Prostate gland (tissue), 2 donors: Measurements from ENCODE around the gene HIPK3. TPM values are rescaled to one million over a fixed set of nuclear protein-coding genes. Genes with fewer than 3 reads are reported as not detected.

Source experiments
- DNase-seq: peaks from one replicate; pipeline ENCODE4 v3.0.0-alpha.2; 2019; ENCODE audit warnings: low spot score
- H3K27ac ChIP-seq, 2 donors: fragments of 200-600 bp; sonication (generic); 2 replicates each; pipeline ENCODE4 v1.5.1; 2017 to 2019
- H3K27me3 ChIP-seq: fragments of 200-600 bp; sonication (generic); replicated peaks from 2 replicates; pipeline ENCODE4 v1.5.1; 2019; ENCODE audit not compliant: insufficient read depth
- H3K36me3 ChIP-seq, 2 donors: fragments of 200-600 bp; sonication (generic); 1 replicate in 1 of 2; 2 replicates in 1 of 2; pipeline versions ENCODE4 v1.5.1 to v1.8.1; 2017 to 2019
- H3K4me1 ChIP-seq: fragments of 200-600 bp; sonication (generic); replicated peaks from 2 replicates; pipeline ENCODE4 v1.5.1; 2019
- H3K4me3 ChIP-seq, 2 donors: fragments of 200-600 bp; sonication (generic); 2 replicates each; pipeline ENCODE4 v1.5.1; 2017 to 2019
- H3K9me3 ChIP-seq: fragments of 200-600 bp; sonication (generic); 2 replicates; pipeline ENCODE4 v1.5.1; 2017
- POLR2A ChIP-seq: fragments of 450-650 bp; IDR thresholded peaks from one replicate; pipeline ENCODE4 v1.6.1; 2016; ENCODE audit warnings: antibody characterized with exemption, mild to moderate bottlenecking
- POLR2AphosphoS5 ChIP-seq: sonication (generic); formaldehyde crosslinking; IDR thresholded peaks from one replicate; pipeline ENCODE4 v1.6.1; 2017; ENCODE audit warnings: antibody characterized with exemption
- WGBS: methylation state at CpG from one replicate; pipeline ENCODE4 v1.1.5; 2018; 5-methylcytosine and 5-hydroxymethylcytosine counted together
- intact Hi-C: fragments of 100-400 bp; cut with DNase I; formaldehyde crosslinking; loops from one replicate; pipeline ENCODE4 v1.14.2; 2022
- total RNA-seq, 2 donors: library from RNA; depleted of rRNA; stranded (reverse); fragments of >200 nt; gene quantifications; one replicate each; pipeline ENCODE4 v1.1.0, GENCODE V29; 2016
- TF ChIP-seq, protein P1 (sequence below), 4 experiments: fragments of 200-600 bp in 2 of 4; fragments of 450-650 bp in 2 of 4; sonication (generic) in 2 of 4; IDR thresholded peaks; 1 replicate in 3 of 4; 2 replicates in 1 of 4; pipeline ENCODE4 v1.5.1; 2016 to 2019; ENCODE audit warnings: antibody characterized with exemption in 4 of 4, mild to moderate bottlenecking in 2 of 4, moderate library complexity in 2 of 4

HIPK3 gene
- total RNA-seq, 2 donors from 2014 or later, result 90.4 to 97.2 TPM

DNA sequence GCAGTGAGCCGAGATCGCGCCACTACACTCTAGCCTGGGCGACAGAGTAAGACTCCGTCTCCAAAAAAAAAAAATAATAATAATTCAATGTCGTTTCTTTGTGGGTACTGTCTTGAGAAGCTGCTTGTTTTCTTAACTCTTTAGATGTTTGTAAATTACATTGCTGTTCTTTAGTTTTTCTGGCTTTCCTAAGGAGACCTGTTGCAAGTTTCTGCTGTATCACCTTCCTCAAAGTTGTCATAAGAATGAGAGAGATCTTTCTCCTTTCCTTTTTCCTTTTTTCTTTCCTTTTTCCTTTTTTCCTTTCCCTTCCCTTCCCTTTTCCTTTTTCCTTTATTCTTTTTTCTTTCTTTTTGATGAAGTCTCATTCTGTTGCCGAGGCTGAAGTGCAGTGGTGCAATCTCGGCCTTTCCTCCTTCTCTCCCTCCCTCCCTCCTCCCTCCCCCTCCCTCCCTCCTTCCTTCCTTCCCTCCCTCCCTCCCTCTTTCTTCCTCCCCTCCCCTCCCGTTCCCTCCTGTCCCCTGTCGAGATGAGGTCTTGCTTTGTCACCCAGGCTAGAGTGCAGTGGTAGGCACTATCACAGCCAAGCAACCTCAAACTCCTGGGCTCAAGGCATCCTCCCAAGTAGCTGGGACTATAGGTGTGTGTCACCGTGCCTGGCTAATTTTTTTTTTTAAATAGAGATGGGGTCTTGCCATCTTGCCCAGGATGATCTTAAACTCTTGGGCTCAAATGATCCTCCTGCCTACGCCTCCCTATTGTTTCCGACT is 15.3 kb downstream of the HIPK3 start:
- no peaks in the 10 kb centered on the region for H3K36me3 ChIP-seq
- no peak for DNase-seq
- TF ChIP-seq POLR2AphosphoS5, result no peak
- TF ChIP-seq, protein P1, sequence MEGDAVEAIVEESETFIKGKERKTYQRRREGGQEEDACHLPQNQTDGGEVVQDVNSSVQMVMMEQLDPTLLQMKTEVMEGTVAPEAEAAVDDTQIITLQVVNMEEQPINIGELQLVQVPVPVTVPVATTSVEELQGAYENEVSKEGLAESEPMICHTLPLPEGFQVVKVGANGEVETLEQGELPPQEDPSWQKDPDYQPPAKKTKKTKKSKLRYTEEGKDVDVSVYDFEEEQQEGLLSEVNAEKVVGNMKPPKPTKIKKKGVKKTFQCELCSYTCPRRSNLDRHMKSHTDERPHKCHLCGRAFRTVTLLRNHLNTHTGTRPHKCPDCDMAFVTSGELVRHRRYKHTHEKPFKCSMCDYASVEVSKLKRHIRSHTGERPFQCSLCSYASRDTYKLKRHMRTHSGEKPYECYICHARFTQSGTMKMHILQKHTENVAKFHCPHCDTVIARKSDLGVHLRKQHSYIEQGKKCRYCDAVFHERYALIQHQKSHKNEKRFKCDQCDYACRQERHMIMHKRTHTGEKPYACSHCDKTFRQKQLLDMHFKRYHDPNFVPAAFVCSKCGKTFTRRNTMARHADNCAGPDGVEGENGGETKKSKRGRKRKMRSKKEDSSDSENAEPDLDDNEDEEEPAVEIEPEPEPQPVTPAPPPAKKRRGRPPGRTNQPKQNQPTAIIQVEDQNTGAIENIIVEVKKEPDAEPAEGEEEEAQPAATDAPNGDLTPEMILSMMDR (IDR thresholded peaks at IDR 0.05), result no peak
- intact Hi-C loops, result no loop called here
- H3K27ac ChIP-seq, result no peak overlapping the region
- 92% methylated on average over 13 of the region's 13 CpGs for WGBS
- no peaks in the 10 kb centered on the region for H3K27me3 ChIP-seq
- H3K9me3 ChIP-seq, result no peaks in the 10 kb centered on the region
- no peak overlapping the region for H3K4me3 ChIP-seq
- H3K4me1 ChIP-seq, result peaks cover 3% of the 10 kb centered on the region

DNA sequence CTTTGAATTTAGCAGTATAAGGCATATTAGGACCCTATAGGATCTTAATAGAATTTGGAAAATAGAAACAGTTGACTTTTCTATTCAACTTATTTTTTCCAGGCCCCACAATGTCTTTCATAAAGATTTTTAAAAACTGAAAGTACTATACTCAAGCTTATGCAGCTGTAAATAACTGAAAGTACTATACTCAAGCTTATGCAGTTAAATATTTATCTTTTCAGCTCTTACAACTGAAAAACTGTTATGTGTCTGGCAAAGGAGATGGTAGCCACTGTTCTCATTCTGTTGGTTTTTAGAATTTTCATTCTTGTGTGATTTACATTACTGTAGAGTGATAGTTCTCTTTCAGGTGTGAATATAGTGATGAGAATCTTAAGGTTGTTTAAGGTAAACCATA is 16.5 kb downstream of the HIPK3 start:
- Histone ChIP-seq H3K36me3 (no peaks in the 10 kb centered on the region), H3K4me1 (peaks cover 3% of the 10 kb centered on the region), H3K4me3 (no peak overlapping the region), H3K27me3 (no peaks in the 10 kb centered on the region), H3K27ac (no peak overlapping the region), H3K9me3 (no peaks in the 10 kb centered on the region)
- intact Hi-C loops, result no loop called here
- TF ChIP-seq, protein P1 (IDR thresholded peaks at IDR 0.05), result no peak
- TF ChIP-seq POLR2AphosphoS5 (no peak), POLR2A (no peak)
- DNase-seq, result no peak

DNA sequence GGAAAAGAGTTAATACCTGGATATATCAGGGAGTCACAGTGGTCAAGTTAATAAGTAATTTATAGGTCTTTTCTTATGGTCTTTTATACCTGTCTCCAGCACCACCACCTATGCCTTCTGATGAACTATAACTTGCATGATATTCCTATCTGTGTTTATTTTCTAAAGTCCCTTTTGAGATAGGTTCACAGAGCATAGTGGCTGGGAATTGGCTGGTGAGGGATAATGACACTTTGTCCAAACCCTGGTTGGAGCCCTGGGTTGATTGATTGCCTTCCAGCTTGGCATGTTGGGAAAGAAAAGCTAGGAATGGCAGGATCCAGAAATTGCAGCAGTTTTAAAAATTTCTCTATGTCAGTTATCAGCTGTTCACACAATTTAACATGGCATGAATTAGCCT is 23.2 kb downstream of the HIPK3 start:
- TF ChIP-seq POLR2AphosphoS5 (no peak), POLR2A (no peak)
- TF ChIP-seq, protein P1 (IDR thresholded peaks at IDR 0.05), result no peak
- H3K27ac ChIP-seq, result no peak overlapping the region
- H3K4me3 ChIP-seq, result no peak overlapping the region
- DNase-seq, result no peak
- H3K36me3 ChIP-seq, result no peaks in the 10 kb centered on the region
- no peaks in the 10 kb centered on the region for H3K9me3 ChIP-seq
- no peaks in the 10 kb centered on the region for H3K27me3 ChIP-seq
- intact Hi-C loops, result no loop called here
- H3K4me1 ChIP-seq, result no peaks in the 10 kb centered on the region

DNA sequence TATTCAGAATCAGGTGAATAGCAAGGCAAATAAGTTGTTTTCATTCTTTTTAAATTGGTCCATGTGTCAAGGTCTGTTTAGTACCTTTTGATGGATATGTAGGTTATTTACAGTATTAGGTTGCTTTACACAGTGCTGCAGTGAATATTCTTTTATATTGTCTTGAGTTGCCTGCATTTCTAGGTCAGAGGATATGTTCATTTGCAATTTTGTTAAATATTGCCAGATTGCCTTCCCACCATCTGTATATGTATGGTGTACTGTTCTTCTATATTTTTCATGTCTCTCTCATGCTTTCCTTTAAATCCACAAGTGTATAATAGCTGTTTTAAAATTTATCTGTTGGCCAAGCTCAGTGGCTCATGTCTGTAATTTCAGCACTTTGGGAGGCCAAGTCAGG is 24.6 kb downstream of the HIPK3 start:
- H3K9me3 ChIP-seq, result no peaks in the 10 kb centered on the region
- no peaks in the 10 kb centered on the region for H3K4me1 ChIP-seq

DNA sequence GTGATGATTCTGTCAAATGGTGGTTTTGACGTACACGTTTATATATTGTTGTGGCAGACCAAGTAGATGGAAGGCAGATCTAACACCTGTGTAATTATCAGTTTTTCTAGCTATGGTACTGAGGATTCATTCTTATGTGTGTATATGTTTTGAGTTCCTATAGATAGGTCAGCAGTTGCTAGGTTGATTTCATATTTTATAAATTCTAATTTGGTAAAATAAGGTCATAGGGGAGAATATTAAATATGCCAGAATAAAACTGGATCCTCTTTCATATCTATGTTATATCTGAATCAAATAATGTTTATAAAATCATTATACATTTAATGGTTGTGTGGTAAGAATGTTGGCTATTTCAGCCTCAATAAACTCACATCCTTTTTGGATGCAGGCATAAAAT is 27.6 kb downstream of the HIPK3 start:
- WGBS, result 89% methylated on average over 2 of the region's 2 CpGs
- TF ChIP-seq POLR2AphosphoS5 (no peak), POLR2A (no peak)
- TF ChIP-seq, protein P1 (IDR thresholded peaks at IDR 0.05), result no peak
- H3K27ac ChIP-seq, result no peak overlapping the region
- no peaks in the 10 kb centered on the region for H3K36me3 ChIP-seq
- H3K27me3 ChIP-seq, result no peaks in the 10 kb centered on the region
- no peaks in the 10 kb centered on the region for H3K9me3 ChIP-seq
- DNase-seq, result no peak
- intact Hi-C loops, result no loop called here
- no peaks in the 10 kb centered on the region for H3K4me1 ChIP-seq
- no peak overlapping the region for H3K4me3 ChIP-seq

More for the DNA sequence above, 24.6 kb downstream of the HIPK3 start:
- DNase-seq, result no peak
- intact Hi-C loops, result no loop called here
- no peak overlapping the region for H3K4me3 ChIP-seq
- TF ChIP-seq POLR2AphosphoS5, result no peak
- TF ChIP-seq POLR2A, result no peak
- TF ChIP-seq, protein P1 (IDR thresholded peaks at IDR 0.05), result no peak
- H3K27me3 ChIP-seq, result no peaks in the 10 kb centered on the region
- H3K27ac ChIP-seq, result no peak overlapping the region
- H3K36me3 ChIP-seq, result no peaks in the 10 kb centered on the region
